GM19240 (cell line): ENCODE measurements around the gene TLE2.

Experiments
- DNase-seq: peaks from one replicate; pipeline ENCODE4 v3.0.0; 2011; ENCODE audit warnings: low spot score; ENCODE audit not compliant: insufficient read length

TLE2 gene

GRCh38 chr19:3029065-3029923, at the start of gene TLE2:
TSS of gene TLE2 (minus strand) at chr19:3029280. CDS start at chr19:3028904, 376 bp downstream.
- no peak for DNase-seq

- DNase-seq = no peak
Observed at GRCh38 chr19:3075605-3076431, 46.7 kb upstream of the TLE2 start.

- no peak for DNase-seq
Observed at GRCh38 chr19:3073931-3074595, 45.0 kb upstream of the TLE2 start.

- DNase-seq = no peak
Observed at GRCh38 chr19:3073159-3073563, 44.1 kb upstream of the TLE2 start.

GRCh38 chr19:3071768-3072167, 42.7 kb upstream of the TLE2 start:
- no peak for DNase-seq

GRCh38 chr19:3068071-3068470, 39.0 kb upstream of the TLE2 start:
- no peak for DNase-seq

- no peak for DNase-seq
Observed at GRCh38 chr19:3067563-3067962, 38.5 kb upstream of the TLE2 start.

GRCh38 chr19:3066482-3067049, 37.5 kb upstream of the TLE2 start:
- DNase-seq = no peak

- DNase-seq = peak; percentile 91
Observed at GRCh38 chr19:3065675-3066357, 36.7 kb upstream of the TLE2 start.

- no peak for DNase-seq
Observed at GRCh38 chr19:3064011-3064330, 34.9 kb upstream of the TLE2 start.

GRCh38 chr19:3062165-3063105, 33.4 kb upstream of the TLE2 start, which contains the start of gene TLE5:
TSS of gene TLE5 (minus strand) at chr19:3062495. CDS start at chr19:3062200, 295 bp downstream.
- DNase-seq = peak; percentile 75

- peak; percentile 69 for DNase-seq
Observed at GRCh38 chr19:3061182-3062161, 32.4 kb upstream of the TLE2 start.

GRCh38 chr19:3060857-3061181, 31.7 kb upstream of the TLE2 start:
- DNase-seq = no peak

- DNase-seq = no peak
Observed at GRCh38 chr19:3059653-3060052, 30.6 kb upstream of the TLE2 start.

- no peak for DNase-seq
Observed at GRCh38 chr19:3058821-3059314, 29.8 kb upstream of the TLE2 start.

- DNase-seq = no peak
Observed at GRCh38 chr19:3058009-3058820, 29.1 kb upstream of the TLE2 start.

GRCh38 chr19:3057275-3057714, 28.2 kb upstream of the TLE2 start:
- no peak for DNase-seq
